Esophagus squamous epithelium (tissue), 5 donors: Measurements from ENCODE around the gene PTPRG. TPM values are rescaled to one million over a fixed set of nuclear protein-coding genes. Genes with fewer than 3 reads are reported as not detected.
A peak's percentile ranks its signal among the peaks of the same experiment; 100 is the strongest.

Source experiments
- DNase-seq: peaks from one replicate; lab custom pipeline; 2025; lab: John Stamatoyannopoulos, UW
- H3K27ac ChIP-seq, 4 donors: fragments of 200-600 bp; sonication (generic); one replicate each; pipeline ENCODE4 v1.5.1; 2016 to 2019; ENCODE audit warnings: mild to moderate bottlenecking in 1 of 4
- H3K27me3 ChIP-seq, 4 donors: fragments of 200-600 bp; sonication (generic); 1 replicate in 3 of 4; 2 replicates in 1 of 4; pipeline versions ENCODE4 v1.5.1 to v1.6.0; 2017 to 2021; ENCODE audit warnings: antibody characterized with exemption in 1 of 4
- H3K36me3 ChIP-seq, 3 donors: fragments of 200-600 bp; sonication (generic); one replicate each; pipeline ENCODE4 v1.5.1; 2016 to 2019
- H3K4me1 ChIP-seq, 3 donors: fragments of 200-600 bp; sonication (generic); one replicate each; pipeline ENCODE4 v1.5.1; 2017 to 2019
- H3K4me3 ChIP-seq, 4 donors: fragments of 200-600 bp; sonication (generic); 1 replicate in 3 of 4; 2 replicates in 1 of 4; pipeline ENCODE4 v1.5.1; 2016 to 2019; ENCODE audit warnings: mild to moderate bottlenecking in 2 of 4, moderate library complexity in 1 of 4
- H3K9me3 ChIP-seq, 3 donors: fragments of 200-600 bp; sonication (generic); one replicate each; pipeline ENCODE4 v1.5.1; 2016 to 2019
- CTCF ChIP-seq, 6 experiments: fragments of 450-650 bp in 4 of 6; fragments of 200-600 bp in 2 of 6; sonication (generic) in 2 of 6; IDR thresholded peaks; one replicate each; pipeline ENCODE4 v1.5.1; 2016 to 2019; ENCODE audit warnings: antibody characterized with exemption in 6 of 6, mild to moderate bottlenecking in 4 of 6, moderate library complexity in 4 of 6
- POLR2A ChIP-seq, 4 donors: fragments of 450-650 bp; IDR thresholded peaks; one replicate each; pipeline ENCODE4 v1.6.1; 2017; ENCODE audit warnings: antibody characterized with exemption in 4 of 4, mild to moderate bottlenecking in 4 of 4, moderate library complexity in 3 of 4
- WGBS, 2 donors: methylation state at CpG; one replicate each; pipeline ENCODE4 v1.1.5; 2018; 5-methylcytosine and 5-hydroxymethylcytosine counted together
- intact Hi-C: fragments of 100-400 bp; cut with DNase I; formaldehyde crosslinking; loops from one replicate; pipeline ENCODE4 v1.15.0; 2022
- total RNA-seq, 4 donors: library from RNA; depleted of rRNA; stranded (reverse); fragments of >200 nt; gene quantifications; one replicate each; pipeline ENCODE4 v1.1.0, GENCODE V29; 2016
- donor health status: DM: yes; HTN: yes; CAD: no.

PTPRG gene
- total RNA-seq, 4 donors from 2014 or later, result 3.7 to 42.2 (median 15.2) TPM

GRCh38 chr3:62229908-62230307 is 668.5 kb downstream of the PTPRG start:
- TF ChIP-seq POLR2A (IDR thresholded peaks at IDR 0.05), result no peak
- peak in 1 of 6 experiments; percentile 13 for TF ChIP-seq CTCF (IDR thresholded peaks at IDR 0.05)
- Histone ChIP-seq H3K27ac (no peak overlapping the region), H3K4me3 (no peak overlapping the region), H3K36me3 (no peaks in the 10 kb centered on the region), H3K4me1 (no peaks in the 10 kb centered on the region), H3K27me3 (no peaks in the 10 kb centered on the region), H3K9me3 (no peaks in the 10 kb centered on the region)
- intact Hi-C loops, result no loop called here
- no peak for DNase-seq
- 53 to 70% methylated on average over 1 of the region's 1 CpG for WGBS, 2 donors

- Histone ChIP-seq H3K36me3 (no peaks in the 10 kb centered on the region), H3K4me3 (no peak overlapping the region), H3K27me3 (no peaks in the 10 kb centered on the region), H3K4me1 (peaks cover 0 to 9% (median 0%) of the 10 kb centered on the region in 3 donors), H3K27ac (no peak overlapping the region), H3K9me3 (no peaks in the 10 kb centered on the region)
- no peak for DNase-seq
- WGBS, 2 donors, result 96 to 99% methylated on average over 6 of the region's 6 CpGs
- intact Hi-C loops, result no loop called here
- TF ChIP-seq CTCF (IDR thresholded peaks at IDR 0.05) (no peak), POLR2A (IDR thresholded peaks at IDR 0.05) (no peak)
Observed at GRCh38 chr3:62233065-62233464, 671.7 kb downstream of the PTPRG start.

GRCh38 chr3:62236016-62236415 is 674.6 kb downstream of the PTPRG start:
- Histone ChIP-seq H3K4me1 (peaks cover 0 to 9% (median 0%) of the 10 kb centered on the region in 3 donors), H3K9me3 (no peaks in the 10 kb centered on the region), H3K36me3 (no peaks in the 10 kb centered on the region), H3K27me3 (no peaks in the 10 kb centered on the region), H3K27ac (no peak overlapping the region), H3K4me3 (no peak overlapping the region)
- TF ChIP-seq POLR2A (IDR thresholded peaks at IDR 0.05) (no peak), CTCF (IDR thresholded peaks at IDR 0.05) (no peak)
- WGBS, 2 donors, result 33 to 52% methylated on average over 4 of the region's 4 CpGs
- no peak for DNase-seq
- intact Hi-C loops, result no loop called here

GRCh38 chr3:62237286-62237948 is 676.0 kb downstream of the PTPRG start:
- TF ChIP-seq POLR2A (IDR thresholded peaks at IDR 0.05) (no peak), CTCF (IDR thresholded peaks at IDR 0.05) (no peak)
- no peak overlapping the region for H3K27ac ChIP-seq
- peaks cover 0 to 9% (median 0%) of the 10 kb centered on the region in 3 donors for H3K4me1 ChIP-seq
- no peaks in the 10 kb centered on the region for H3K9me3 ChIP-seq
- H3K27me3 ChIP-seq, result no peaks in the 10 kb centered on the region
- intact Hi-C loops, result no loop called here
- 65 to 75% methylated on average over 5 of the region's 5 CpGs for WGBS, 2 donors
- H3K4me3 ChIP-seq, result no peak overlapping the region
- H3K36me3 ChIP-seq, result no peaks in the 10 kb centered on the region
- no peak for DNase-seq

GRCh38 chr3:62238003-62238402 is 676.6 kb downstream of the PTPRG start:
- H3K27me3 ChIP-seq, result no peaks in the 10 kb centered on the region
- intact Hi-C loops, result no loop called here
- WGBS, 2 donors, result 67 to 72% methylated on average over 5 of the region's 5 CpGs

More at GRCh38 chr3:62238003-62238402, 676.6 kb downstream of the PTPRG start:
- Histone ChIP-seq H3K27ac (no peak overlapping the region), H3K4me3 (no peak overlapping the region), H3K9me3 (no peaks in the 10 kb centered on the region), H3K4me1 (peaks cover 0 to 9% (median 0%) of the 10 kb centered on the region in 3 donors), H3K36me3 (no peaks in the 10 kb centered on the region)
- TF ChIP-seq CTCF (IDR thresholded peaks at IDR 0.05) (no peak), POLR2A (IDR thresholded peaks at IDR 0.05) (no peak)
- DNase-seq, result no peak
